ENCODE results near the gene MAPK9. TPM values are rescaled to one million over a fixed set of nuclear protein-coding genes. Genes with fewer than 3 reads are reported as not detected.

The MAPK9 gene
- total and polyA plus RNA-seq, 2 donors from 2014 or later = 17.3 to 30.9 TPM

GRCh38 chr5:180323160-180323559 lies 31.3 kb upstream of the MAPK9 start:
- TF ChIP-seq, protein P1, sequence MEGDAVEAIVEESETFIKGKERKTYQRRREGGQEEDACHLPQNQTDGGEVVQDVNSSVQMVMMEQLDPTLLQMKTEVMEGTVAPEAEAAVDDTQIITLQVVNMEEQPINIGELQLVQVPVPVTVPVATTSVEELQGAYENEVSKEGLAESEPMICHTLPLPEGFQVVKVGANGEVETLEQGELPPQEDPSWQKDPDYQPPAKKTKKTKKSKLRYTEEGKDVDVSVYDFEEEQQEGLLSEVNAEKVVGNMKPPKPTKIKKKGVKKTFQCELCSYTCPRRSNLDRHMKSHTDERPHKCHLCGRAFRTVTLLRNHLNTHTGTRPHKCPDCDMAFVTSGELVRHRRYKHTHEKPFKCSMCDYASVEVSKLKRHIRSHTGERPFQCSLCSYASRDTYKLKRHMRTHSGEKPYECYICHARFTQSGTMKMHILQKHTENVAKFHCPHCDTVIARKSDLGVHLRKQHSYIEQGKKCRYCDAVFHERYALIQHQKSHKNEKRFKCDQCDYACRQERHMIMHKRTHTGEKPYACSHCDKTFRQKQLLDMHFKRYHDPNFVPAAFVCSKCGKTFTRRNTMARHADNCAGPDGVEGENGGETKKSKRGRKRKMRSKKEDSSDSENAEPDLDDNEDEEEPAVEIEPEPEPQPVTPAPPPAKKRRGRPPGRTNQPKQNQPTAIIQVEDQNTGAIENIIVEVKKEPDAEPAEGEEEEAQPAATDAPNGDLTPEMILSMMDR (IDR thresholded peaks at IDR 0.05; ENCODE audit: borderline replicate concordance, extremely low read depth, insufficient read depth) = no peak
- DNase-seq = peak in 1 of 5 donors; percentile 11
- Histone ChIP-seq H3K36me3 (ENCODE audit: control insufficient read depth in 2 of 3, insufficient read depth in 3 of 3, low read length in 3 of 3) (no peaks in the 10 kb centered on the region), H3K27me3 (ENCODE audit: control insufficient read depth, insufficient read depth, low read length) (no peaks in the 10 kb centered on the region), H3K27ac (ENCODE audit: low read depth in 2 of 2, low read length in 2 of 2) (no peak overlapping the region), H3K9me3 (ENCODE audit: control insufficient read depth in 2 of 3, insufficient read depth in 1 of 3, low read length in 3 of 3) (no peaks in the 10 kb centered on the region), H3K4me3 (ENCODE audit: low read length in 3 of 3) (no peak overlapping the region), H3K9ac (ENCODE audit: low read length in 3 of 3) (no peak overlapping the region), H3K4me1 (ENCODE audit: control insufficient read depth in 2 of 3, insufficient read depth in 2 of 3, low read depth in 1 of 3, low read length in 3 of 3) (no peaks in the 10 kb centered on the region)
- no peak for FAIRE-seq
- intact Hi-C loops (cut with DNase I) = no loop called here

DNA sequence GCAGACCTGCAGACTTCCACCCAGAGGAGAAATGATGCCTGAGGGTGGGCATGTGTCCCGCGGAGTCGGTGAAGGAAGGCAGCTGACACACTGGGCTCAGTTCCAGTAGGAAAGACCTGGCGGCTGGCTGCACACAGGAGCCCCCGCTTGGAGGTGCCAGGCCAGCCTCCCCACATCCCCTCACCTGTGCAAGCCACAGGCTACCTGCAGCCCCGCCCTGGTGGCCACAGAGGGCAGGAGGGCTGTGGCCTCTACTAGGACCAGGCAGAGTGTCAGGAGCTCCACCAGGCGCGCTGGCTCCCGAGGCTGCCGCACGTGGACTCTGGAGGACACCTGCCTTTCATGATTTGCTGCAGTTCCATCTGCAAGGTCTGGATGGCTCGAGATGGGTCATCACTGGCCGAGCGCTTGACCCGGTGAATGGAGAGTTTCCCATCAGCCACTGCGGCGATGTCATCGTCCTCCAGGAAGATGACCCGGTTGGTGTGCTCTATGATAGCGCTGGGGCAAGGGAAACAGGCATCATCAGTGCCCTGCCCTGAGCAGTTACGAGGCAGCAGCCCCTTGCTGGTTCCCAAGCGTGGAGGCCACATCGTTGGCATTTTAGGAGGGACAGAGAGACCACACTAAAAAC lies 26.7 kb upstream of the MAPK9 start:
- FAIRE-seq (no peak), DNase-seq (peak in 1 of 5 donors; percentile 75)
- Histone ChIP-seq H3K9ac (ENCODE audit: low read length in 3 of 3) (no peak overlapping the region), H3K27me3 (ENCODE audit: control insufficient read depth, insufficient read depth, low read length) (no peaks in the 10 kb centered on the region), H3K27ac (ENCODE audit: low read depth in 2 of 2, low read length in 2 of 2) (no peak overlapping the region), H3K4me1 (ENCODE audit: control insufficient read depth in 2 of 3, insufficient read depth in 2 of 3, low read depth in 1 of 3, low read length in 3 of 3) (no peaks in the 10 kb centered on the region), H3K4me3 (ENCODE audit: low read length in 3 of 3) (no peak overlapping the region), H3K9me3 (ENCODE audit: control insufficient read depth in 2 of 3, insufficient read depth in 1 of 3, low read length in 3 of 3) (no peaks in the 10 kb centered on the region), H3K36me3 (ENCODE audit: control insufficient read depth in 2 of 3, insufficient read depth in 3 of 3, low read length in 3 of 3) (no peaks in the 10 kb centered on the region)
- TF ChIP-seq, protein P1 (IDR thresholded peaks at IDR 0.05; ENCODE audit: borderline replicate concordance, extremely low read depth, insufficient read depth) = no peak
- intact Hi-C loops (cut with DNase I) = no loop called here

DNA sequence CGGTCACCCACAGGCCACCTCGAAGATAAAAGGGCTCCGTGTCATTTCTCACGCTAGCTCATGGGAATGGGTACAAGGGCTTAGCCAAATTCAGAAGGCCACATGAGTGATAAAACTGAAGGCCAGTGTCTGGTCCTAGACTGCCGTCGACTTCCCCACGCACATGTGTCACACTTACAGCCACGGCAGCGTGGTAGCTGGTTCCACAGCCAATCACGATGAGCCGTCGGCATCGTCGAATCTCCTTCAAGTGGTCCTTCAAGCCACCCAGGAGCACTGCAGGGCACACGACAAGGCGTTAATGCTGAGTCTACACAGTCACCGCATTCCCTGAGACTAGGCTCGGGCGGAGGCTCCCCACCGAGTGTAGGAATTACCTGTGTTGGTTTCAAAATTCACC lies 24.7 kb upstream of the MAPK9 start:
- Histone ChIP-seq H3K36me3 (ENCODE audit: control insufficient read depth in 2 of 3, insufficient read depth in 3 of 3, low read length in 3 of 3) (no peaks in the 10 kb centered on the region), H3K27me3 (ENCODE audit: control insufficient read depth, insufficient read depth, low read length) (no peaks in the 10 kb centered on the region), H3K9me3 (ENCODE audit: control insufficient read depth in 2 of 3, insufficient read depth in 1 of 3, low read length in 3 of 3) (no peaks in the 10 kb centered on the region), H3K9ac (ENCODE audit: low read length in 3 of 3) (no peak overlapping the region), H3K4me3 (ENCODE audit: low read length in 3 of 3) (no peak overlapping the region), H3K4me1 (ENCODE audit: control insufficient read depth in 2 of 3, insufficient read depth in 2 of 3, low read depth in 1 of 3, low read length in 3 of 3) (no peaks in the 10 kb centered on the region), H3K27ac (ENCODE audit: low read depth in 2 of 2, low read length in 2 of 2) (no peak overlapping the region)
- DNase-seq (peak in 1 of 5 donors; percentile 45), FAIRE-seq (no peak)
- TF ChIP-seq, protein P1 (IDR thresholded peaks at IDR 0.05; ENCODE audit: borderline replicate concordance, extremely low read depth, insufficient read depth) = no peak
- intact Hi-C loops (cut with DNase I) = no loop called here

Measured in kidney (tissue), 14 donors.